ENCODE data around the gene NFIA. TPM values are rescaled to one million over a fixed set of nuclear protein-coding genes. Genes with fewer than 3 reads are reported as not detected.
A peak's percentile ranks its signal among the peaks of the same experiment; 100 is the strongest.

NFIA gene
- total and polyA plus RNA-seq, 2 of the 13 experiments (the other 11 are each of a cell fraction or from before 2014, with no cell fraction given), result 14.7 to 28.5 TPM

DNA sequence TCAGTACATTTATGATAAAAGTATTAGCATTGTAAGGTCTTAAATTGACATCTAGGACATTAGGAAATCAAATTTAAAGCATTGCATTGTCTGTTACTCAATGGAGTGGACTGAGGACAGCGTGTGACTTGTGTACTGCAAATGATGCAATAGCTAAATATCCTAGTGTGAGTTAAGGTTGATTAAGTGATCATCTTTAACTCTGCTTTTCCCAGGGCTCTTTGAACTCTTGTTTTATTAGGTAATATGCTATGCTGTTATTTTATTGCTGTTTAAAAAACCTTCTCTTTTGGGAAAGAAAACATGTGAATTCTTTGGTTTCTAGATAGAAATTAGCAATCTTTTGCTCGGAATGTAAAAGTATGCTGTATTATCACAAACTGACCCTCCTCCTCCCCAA is 38.6 kb downstream of the NFIA start (continued):
- TF ChIP-seq, protein P1, sequence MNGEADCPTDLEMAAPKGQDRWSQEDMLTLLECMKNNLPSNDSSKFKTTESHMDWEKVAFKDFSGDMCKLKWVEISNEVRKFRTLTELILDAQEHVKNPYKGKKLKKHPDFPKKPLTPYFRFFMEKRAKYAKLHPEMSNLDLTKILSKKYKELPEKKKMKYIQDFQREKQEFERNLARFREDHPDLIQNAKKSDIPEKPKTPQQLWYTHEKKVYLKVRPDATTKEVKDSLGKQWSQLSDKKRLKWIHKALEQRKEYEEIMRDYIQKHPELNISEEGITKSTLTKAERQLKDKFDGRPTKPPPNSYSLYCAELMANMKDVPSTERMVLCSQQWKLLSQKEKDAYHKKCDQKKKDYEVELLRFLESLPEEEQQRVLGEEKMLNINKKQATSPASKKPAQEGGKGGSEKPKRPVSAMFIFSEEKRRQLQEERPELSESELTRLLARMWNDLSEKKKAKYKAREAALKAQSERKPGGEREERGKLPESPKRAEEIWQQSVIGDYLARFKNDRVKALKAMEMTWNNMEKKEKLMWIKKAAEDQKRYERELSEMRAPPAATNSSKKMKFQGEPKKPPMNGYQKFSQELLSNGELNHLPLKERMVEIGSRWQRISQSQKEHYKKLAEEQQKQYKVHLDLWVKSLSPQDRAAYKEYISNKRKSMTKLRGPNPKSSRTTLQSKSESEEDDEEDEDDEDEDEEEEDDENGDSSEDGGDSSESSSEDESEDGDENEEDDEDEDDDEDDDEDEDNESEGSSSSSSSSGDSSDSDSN (CRISPR knock-in tag; IDR thresholded peaks at IDR 0.05), result no peak
- TF ChIP-seq MIXL1 (CRISPR knock-in tag; IDR thresholded peaks at IDR 0.05), result peak; percentile 85; the same call in 1 of the 2 replicates
- TF ChIP-seq, protein P2, sequence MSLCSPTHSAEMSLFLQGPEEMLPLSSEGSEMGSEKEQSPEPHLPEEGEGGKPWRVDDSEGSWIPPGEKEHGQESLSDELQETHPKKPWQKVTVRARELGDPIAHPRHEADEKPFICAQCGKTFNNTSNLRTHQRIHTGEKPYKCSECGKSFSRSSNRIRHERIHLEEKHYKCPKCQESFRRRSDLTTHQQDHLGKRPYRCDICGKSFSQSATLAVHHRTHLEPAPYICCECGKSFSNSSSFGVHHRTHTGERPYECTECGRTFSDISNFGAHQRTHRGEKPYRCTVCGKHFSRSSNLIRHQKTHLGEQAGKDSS (CRISPR knock-in tag; IDR thresholded peaks at IDR 0.05; ENCODE audit: borderline replicate concordance, low read depth), result no peak
- TF ChIP-seq ZNF569 (CRISPR knock-in tag; IDR thresholded peaks at IDR 0.05; ENCODE audit: borderline replicate concordance), result no peak
- TF ChIP-seq ZNF724P (CRISPR knock-in tag; IDR thresholded peaks at IDR 0.05; ENCODE audit: borderline replicate concordance), result no peak
- no peak for TF ChIP-seq FOXA1 (IDR thresholded peaks at IDR 0.05)
- peak; percentile 78 for TF ChIP-seq FOXA1 (CRISPR knock-in tag; IDR thresholded peaks at IDR 0.05)
- no peak for TF ChIP-seq SIN3B (IDR thresholded peaks at IDR 0.05; ENCODE audit: low read length)
- no peak for TF ChIP-seq ZNF660 (CRISPR knock-in tag; IDR thresholded peaks at IDR 0.05; ENCODE audit: borderline replicate concordance, low read depth)
- no peak for TF ChIP-seq TSC22D2 (CRISPR knock-in tag; IDR thresholded peaks at IDR 0.05; ENCODE audit: borderline replicate concordance)
- TF ChIP-seq FOXC1 (CRISPR knock-in tag; IDR thresholded peaks at IDR 0.05; ENCODE audit: borderline replicate concordance), result no peak
- no peak for TF ChIP-seq ZC3H13 (CRISPR knock-in tag; IDR thresholded peaks at IDR 0.05)
- TF ChIP-seq, protein P3, sequence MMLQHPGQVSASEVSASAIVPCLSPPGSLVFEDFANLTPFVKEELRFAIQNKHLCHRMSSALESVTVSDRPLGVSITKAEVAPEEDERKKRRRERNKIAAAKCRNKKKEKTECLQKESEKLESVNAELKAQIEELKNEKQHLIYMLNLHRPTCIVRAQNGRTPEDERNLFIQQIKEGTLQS (CRISPR knock-in tag; IDR thresholded peaks at IDR 0.05), result peak; percentile 89
- no peak for TF ChIP-seq CBX1 (IDR thresholded peaks at IDR 0.05; ENCODE audit: low read depth)
- no peak for TF ChIP-seq IRF2 (CRISPR knock-in tag; IDR thresholded peaks at IDR 0.05)
- TF ChIP-seq ZNF672 (CRISPR knock-in tag; IDR thresholded peaks at IDR 0.05), result no peak
- no peak for TF ChIP-seq PLRG1 (conservative IDR thresholded peaks at IDR 0.05)
- TF ChIP-seq ONECUT2 (CRISPR knock-in tag; IDR thresholded peaks at IDR 0.05), result no peak
- no peak for TF ChIP-seq ZNF235 (CRISPR knock-in tag; IDR thresholded peaks at IDR 0.05; ENCODE audit: borderline replicate concordance)
- TF ChIP-seq ZNF652 (CRISPR knock-in tag; IDR thresholded peaks at IDR 0.05; ENCODE audit: borderline replicate concordance, low read depth), result peak; percentile 90
- 0 out of 2 replicates have a peak, but pooled peaks have one; percentile 6 for TF ChIP-seq STAG1 (CRISPR knock-in tag; IDR thresholded peaks at IDR 0.05)
- no peak for TF ChIP-seq ZNF790 (CRISPR knock-in tag; IDR thresholded peaks at IDR 0.05; ENCODE audit: borderline replicate concordance)
- TF ChIP-seq ZMYM4 (CRISPR knock-in tag; IDR thresholded peaks at IDR 0.05), result no peak; the same call in 1 of the 2 replicates
- TF ChIP-seq, protein P4, sequence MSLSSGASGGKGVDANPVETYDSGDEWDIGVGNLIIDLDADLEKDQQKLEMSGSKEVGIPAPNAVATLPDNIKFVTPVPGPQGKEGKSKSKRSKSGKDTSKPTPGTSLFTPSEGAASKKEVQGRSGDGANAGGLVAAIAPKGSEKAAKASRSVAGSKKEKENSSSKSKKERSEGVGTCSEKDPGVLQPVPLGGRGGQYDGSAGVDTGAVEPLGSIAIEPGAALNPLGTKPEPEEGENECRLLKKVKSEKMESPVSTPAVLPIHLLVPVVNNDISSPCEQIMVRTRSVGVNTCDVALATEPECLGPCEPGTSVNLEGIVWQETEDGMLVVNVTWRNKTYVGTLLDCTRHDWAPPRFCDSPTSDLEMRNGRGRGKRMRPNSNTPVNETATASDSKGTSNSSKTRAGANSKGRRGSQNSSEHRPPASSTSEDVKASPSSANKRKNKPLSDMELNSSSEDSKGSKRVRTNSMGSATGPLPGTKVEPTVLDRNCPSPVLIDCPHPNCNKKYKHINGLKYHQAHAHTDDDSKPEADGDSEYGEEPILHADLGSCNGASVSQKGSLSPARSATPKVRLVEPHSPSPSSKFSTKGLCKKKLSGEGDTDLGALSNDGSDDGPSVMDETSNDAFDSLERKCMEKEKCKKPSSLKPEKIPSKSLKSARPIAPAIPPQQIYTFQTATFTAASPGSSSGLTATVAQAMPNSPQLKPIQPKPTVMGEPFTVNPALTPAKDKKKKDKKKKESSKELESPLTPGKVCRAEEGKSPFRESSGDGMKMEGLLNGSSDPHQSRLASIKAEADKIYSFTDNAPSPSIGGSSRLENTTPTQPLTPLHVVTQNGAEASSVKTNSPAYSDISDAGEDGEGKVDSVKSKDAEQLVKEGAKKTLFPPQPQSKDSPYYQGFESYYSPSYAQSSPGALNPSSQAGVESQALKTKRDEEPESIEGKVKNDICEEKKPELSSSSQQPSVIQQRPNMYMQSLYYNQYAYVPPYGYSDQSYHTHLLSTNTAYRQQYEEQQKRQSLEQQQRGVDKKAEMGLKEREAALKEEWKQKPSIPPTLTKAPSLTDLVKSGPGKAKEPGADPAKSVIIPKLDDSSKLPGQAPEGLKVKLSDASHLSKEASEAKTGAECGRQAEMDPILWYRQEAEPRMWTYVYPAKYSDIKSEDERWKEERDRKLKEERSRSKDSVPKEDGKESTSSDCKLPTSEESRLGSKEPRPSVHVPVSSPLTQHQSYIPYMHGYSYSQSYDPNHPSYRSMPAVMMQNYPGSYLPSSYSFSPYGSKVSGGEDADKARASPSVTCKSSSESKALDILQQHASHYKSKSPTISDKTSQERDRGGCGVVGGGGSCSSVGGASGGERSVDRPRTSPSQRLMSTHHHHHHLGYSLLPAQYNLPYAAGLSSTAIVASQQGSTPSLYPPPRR (CRISPR knock-in tag; IDR thresholded peaks at IDR 0.05; ENCODE audit: borderline replicate concordance), result no peak
- no peak for TF ChIP-seq ZNF556 (CRISPR knock-in tag; IDR thresholded peaks at IDR 0.05; ENCODE audit: borderline replicate concordance)
- TF ChIP-seq ESRRA (CRISPR knock-in tag; IDR thresholded peaks at IDR 0.05; ENCODE audit: low read depth), result no peak
